Measurements from ENCODE around the gene TRERF1.
A peak's percentile ranks its signal among the peaks of the same experiment; 100 is the strongest.
"Not testable (repeated sequence)": the region's sequence is repeated elsewhere in the genome, so short reads cannot be mapped to it uniquely, and the experiment has no call there.

TRERF1 gene

GRCh38 chr6:42224222-42225028 is 227.3 kb downstream of the TRERF1 start:
- DNase-seq = no peak
- in situ Hi-C loops (cut with MboI; ENCODE audit: low pct_unique_long_range_greater_than_20kb, low sequenced_read_pairs) = no loop called here

GRCh38 chr6:42222448-42222847 is 229.3 kb downstream of the TRERF1 start:
- DNase-seq = no peak
- in situ Hi-C loops (cut with MboI; ENCODE audit: low pct_unique_long_range_greater_than_20kb, low sequenced_read_pairs) = no loop called here

- in situ Hi-C loops (cut with MboI; ENCODE audit: low pct_unique_long_range_greater_than_20kb, low sequenced_read_pairs) = no loop called here
Measured at GRCh38 chr6:42221546-42221945, 230.2 kb downstream of the TRERF1 start.

GRCh38 chr6:42220807-42221206 is 230.9 kb downstream of the TRERF1 start:
- no peak for DNase-seq
- in situ Hi-C loops (cut with MboI; ENCODE audit: low pct_unique_long_range_greater_than_20kb, low sequenced_read_pairs) = no loop called here

More at GRCh38 chr6:42221546-42221945, 230.2 kb downstream of the TRERF1 start:
- DNase-seq = no peak

- DNase-seq = peak; percentile 95
- in situ Hi-C loops (cut with MboI; ENCODE audit: low pct_unique_long_range_greater_than_20kb, low sequenced_read_pairs) = no loop called here
Measured at GRCh38 chr6:42217519-42218367, 234.0 kb downstream of the TRERF1 start, which contains the start of gene MRPS10. Gene MRPS10, minus strand, starts transcription at chr6:42217861. Its CDS starts 12 bp downstream, at chr6:42217849.

- in situ Hi-C loops (cut with MboI; ENCODE audit: low pct_unique_long_range_greater_than_20kb, low sequenced_read_pairs) = no loop called here
Measured at GRCh38 chr6:42217157-42217518, 234.6 kb downstream of the TRERF1 start.

GRCh38 chr6:42216495-42216894 is 235.2 kb downstream of the TRERF1 start:
- DNase-seq; in situ Hi-C loops (cut with MboI; ENCODE audit: low pct_unique_long_range_greater_than_20kb, low sequenced_read_pairs): not testable (repeated sequence)

More at GRCh38 chr6:42217157-42217518, 234.6 kb downstream of the TRERF1 start:
- no peak for DNase-seq

GRCh38 chr6:42212442-42212841 is 239.3 kb downstream of the TRERF1 start:
- in situ Hi-C loops (cut with MboI; ENCODE audit: low pct_unique_long_range_greater_than_20kb, low sequenced_read_pairs) = no loop called here

GRCh38 chr6:42211726-42212125 is 240.0 kb downstream of the TRERF1 start:
- in situ Hi-C loops (cut with MboI; ENCODE audit: low pct_unique_long_range_greater_than_20kb, low sequenced_read_pairs) = no loop called here
- no peak for DNase-seq

More at GRCh38 chr6:42212442-42212841, 239.3 kb downstream of the TRERF1 start:
- no peak for DNase-seq

GRCh38 chr6:42210551-42210950 is 241.2 kb downstream of the TRERF1 start:
- in situ Hi-C loops (cut with MboI; ENCODE audit: low pct_unique_long_range_greater_than_20kb, low sequenced_read_pairs) = no loop called here
- no peak for DNase-seq

GRCh38 chr6:42207559-42207958 is 244.2 kb downstream of the TRERF1 start:
- in situ Hi-C loops (cut with MboI; ENCODE audit: low pct_unique_long_range_greater_than_20kb, low sequenced_read_pairs); DNase-seq: not testable (repeated sequence)

GRCh38 chr6:42204768-42205282 is 246.9 kb downstream of the TRERF1 start:
- in situ Hi-C loops (cut with MboI; ENCODE audit: low pct_unique_long_range_greater_than_20kb, low sequenced_read_pairs) = no loop called here
- DNase-seq = no peak

GRCh38 chr6:42203183-42203582 is 248.5 kb downstream of the TRERF1 start:
- DNase-seq = no peak
- in situ Hi-C loops (cut with MboI; ENCODE audit: low pct_unique_long_range_greater_than_20kb, low sequenced_read_pairs) = no loop called here

- DNase-seq; in situ Hi-C loops (cut with MboI; ENCODE audit: low pct_unique_long_range_greater_than_20kb, low sequenced_read_pairs): not testable (repeated sequence)
Measured at GRCh38 chr6:42202131-42202915, 249.4 kb downstream of the TRERF1 start.

GRCh38 chr6:42201382-42201781 is 250.3 kb downstream of the TRERF1 start:
- in situ Hi-C loops (cut with MboI; ENCODE audit: low pct_unique_long_range_greater_than_20kb, low sequenced_read_pairs) = no loop called here

GRCh38 chr6:42200035-42200434 is 251.7 kb downstream of the TRERF1 start:
- in situ Hi-C loops (cut with MboI; ENCODE audit: low pct_unique_long_range_greater_than_20kb, low sequenced_read_pairs) = no loop called here
- no peak for DNase-seq

More at GRCh38 chr6:42201382-42201781, 250.3 kb downstream of the TRERF1 start:
- DNase-seq = no peak

GRCh38 chr6:42199106-42199981 is 252.4 kb downstream of the TRERF1 start:
- peak; percentile 55 for DNase-seq
- in situ Hi-C loops (cut with MboI; ENCODE audit: low pct_unique_long_range_greater_than_20kb, low sequenced_read_pairs) = no loop called here
